Activated CD8-positive, alpha-beta memory T cell treated with anti-CD3 and anti-CD28 coated beads, Interleukin-2, amount 50 U/mL, for 1 hour (primary cell): ENCODE data around the gene ADNP.

Source experiments
- DNase-seq: peaks from one replicate; pipeline ENCODE4 v3.0.0-alpha.2; 2020; ENCODE audit errors: extremely low read depth

ADNP gene

GRCh38 chr20:50872560-50873425 is 58.4 kb downstream of the ADNP start:
- DNase-seq: no peak

- DNase-seq: no peak
Measured at GRCh38 chr20:50870561-50871161, 60.6 kb downstream of the ADNP start.

GRCh38 chr20:50868509-50869495 is 62.4 kb downstream of the ADNP start:
- no peak for DNase-seq

GRCh38 chr20:50867805-50868204 is 63.4 kb downstream of the ADNP start:
- DNase-seq: no peak

- DNase-seq: no peak
Measured at GRCh38 chr20:50866831-50867230, 64.4 kb downstream of the ADNP start.

GRCh38 chr20:50866036-50866685 is 65.1 kb downstream of the ADNP start:
- no peak for DNase-seq

GRCh38 chr20:50865591-50865990 is 65.6 kb downstream of the ADNP start:
- DNase-seq: no peak

GRCh38 chr20:50865114-50865513 is 66.1 kb downstream of the ADNP start:
- DNase-seq: no peak

- DNase-seq: no peak
Measured at GRCh38 chr20:50862546-50862945, 68.7 kb downstream of the ADNP start.

GRCh38 chr20:50861012-50861411 is 70.2 kb downstream of the ADNP start:
- DNase-seq: no peak

- no peak for DNase-seq
Measured at GRCh38 chr20:50859161-50859560, 72.1 kb downstream of the ADNP start.

- no peak for DNase-seq
Measured at GRCh38 chr20:50858525-50858924, 72.7 kb downstream of the ADNP start.

GRCh38 chr20:50857348-50857747 is 73.9 kb downstream of the ADNP start:
- no peak for DNase-seq

- DNase-seq: no peak
Measured at GRCh38 chr20:50856475-50857041, 74.7 kb downstream of the ADNP start.

- no peak for DNase-seq
Measured at GRCh38 chr20:50855498-50856474, 75.5 kb downstream of the ADNP start.

GRCh38 chr20:50854506-50855249 is 76.6 kb downstream of the ADNP start:
- no peak for DNase-seq

GRCh38 chr20:50852085-50852484 is 79.2 kb downstream of the ADNP start:
- no peak for DNase-seq

GRCh38 chr20:50850721-50851286 is 80.4 kb downstream of the ADNP start:
- DNase-seq: no peak
